ENCODE results near the gene GRID1.

Gene GRID1

GRCh38 chr10:86222687-86223086 is 143.9 kb downstream of the GRID1 start:
- DNase-seq, result no peak

- no peak for DNase-seq
Measured at GRCh38 chr10:86222336-86222650, 144.3 kb downstream of the GRID1 start.

- DNase-seq, result no peak
Measured at GRCh38 chr10:86221442-86222335, 144.9 kb downstream of the GRID1 start.

GRCh38 chr10:86220626-86221025 is 146.0 kb downstream of the GRID1 start:
- DNase-seq, result no peak

GRCh38 chr10:86219271-86219670 is 147.3 kb downstream of the GRID1 start:
- DNase-seq, result no peak

GRCh38 chr10:86218842-86219241 is 147.8 kb downstream of the GRID1 start:
- no peak for DNase-seq

GRCh38 chr10:86218160-86218559 is 148.4 kb downstream of the GRID1 start:
- no peak for DNase-seq

GRCh38 chr10:86217371-86218080 is 149.1 kb downstream of the GRID1 start:
- DNase-seq, result no peak

GRCh38 chr10:86216886-86217285 is 149.7 kb downstream of the GRID1 start:
- no peak for DNase-seq

- no peak for DNase-seq
Measured at GRCh38 chr10:86215712-86216111, 150.9 kb downstream of the GRID1 start.

GRCh38 chr10:86215046-86215445 is 151.5 kb downstream of the GRID1 start:
- DNase-seq, result no peak

- DNase-seq, result no peak
Measured at GRCh38 chr10:86213148-86213547, 153.4 kb downstream of the GRID1 start.

GRCh38 chr10:86212391-86212700 is 154.2 kb downstream of the GRID1 start:
- DNase-seq, result no peak

- DNase-seq, result no peak
Measured at GRCh38 chr10:86211691-86212390, 154.8 kb downstream of the GRID1 start.

- DNase-seq, result no peak
Measured at GRCh38 chr10:86210416-86210815, 156.2 kb downstream of the GRID1 start.

- DNase-seq, result no peak
Measured at GRCh38 chr10:86209726-86210125, 156.9 kb downstream of the GRID1 start.

GRCh38 chr10:86207226-86207625 is 159.4 kb downstream of the GRID1 start:
- no peak for DNase-seq

- no peak for DNase-seq
Measured at GRCh38 chr10:86206240-86206579, 160.4 kb downstream of the GRID1 start.

GRCh38 chr10:86205306-86206239 is 161.0 kb downstream of the GRID1 start:
- DNase-seq, result no peak

- no peak for DNase-seq
Measured at GRCh38 chr10:86204421-86205305, 161.9 kb downstream of the GRID1 start.

- no peak for DNase-seq
Measured at GRCh38 chr10:86203162-86203905, 163.3 kb downstream of the GRID1 start.

Measured in CD4-positive, alpha-beta T cell treated with Interleukin-1 beta for 1 hour (primary cell).